ENCODE data around the gene ZNF304.

The ZNF304 gene

DNA sequence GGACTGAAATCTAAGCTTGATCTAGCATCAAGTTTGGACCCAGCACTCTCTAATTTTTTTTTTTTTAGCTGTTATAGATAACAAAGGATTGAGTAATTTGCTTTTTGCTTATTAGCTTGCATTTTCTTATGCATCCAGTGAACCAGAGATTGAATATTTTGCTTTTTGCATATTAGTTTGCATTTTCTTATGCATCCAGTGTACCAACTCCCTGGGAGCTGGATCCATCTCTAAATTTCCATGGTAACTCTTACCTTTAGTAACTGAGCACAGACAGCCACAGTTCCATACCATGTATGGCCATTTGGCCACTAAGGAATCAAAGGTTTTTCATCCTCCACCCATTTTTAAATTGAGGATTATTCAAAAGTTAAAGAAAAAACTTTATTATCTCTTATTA lies 29.9 kb downstream of the ZNF304 start:
- TF ChIP-seq GATA3 (IDR thresholded peaks at IDR 0.05; ENCODE audit: low read depth, low read length) (no peak), GATA2 (IDR thresholded peaks at IDR 0.05; ENCODE audit: low read depth, low read length) (no peak)

DNA sequence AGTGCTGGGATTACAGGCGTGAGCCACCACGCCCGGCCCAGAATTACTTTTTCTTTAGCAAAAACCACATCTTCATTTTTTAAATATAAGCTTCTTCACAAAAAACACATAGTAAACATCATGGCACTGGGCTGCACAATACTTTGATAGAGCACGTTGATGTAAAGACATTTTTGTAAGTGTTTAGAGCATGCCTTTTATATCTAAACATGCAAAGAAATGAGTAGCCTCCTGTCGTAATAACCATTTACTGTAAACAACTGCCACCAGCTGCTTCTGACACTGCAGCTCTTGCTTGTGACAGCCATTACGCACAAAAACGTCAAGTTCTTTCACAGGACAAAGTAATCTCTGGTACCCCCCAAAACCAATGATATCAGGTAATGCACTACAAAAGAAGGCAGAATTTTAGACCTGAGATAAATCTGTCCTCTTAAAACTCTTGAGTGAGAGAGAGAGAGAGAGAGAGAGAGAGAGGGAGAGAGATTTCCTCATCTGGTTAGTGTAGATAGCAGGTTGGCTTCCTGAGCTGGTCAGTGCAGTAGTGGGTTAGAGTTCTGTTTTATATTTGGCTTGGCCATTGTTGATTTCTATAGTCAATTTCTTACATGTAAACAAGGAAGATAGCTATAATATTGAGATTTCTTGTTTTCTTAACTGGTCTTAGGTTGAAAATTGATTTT lies 31.9 kb downstream of the ZNF304 start:
- TF ChIP-seq GATA2 (IDR thresholded peaks at IDR 0.05; ENCODE audit: low read depth, low read length): no peak
- TF ChIP-seq GATA3 (IDR thresholded peaks at IDR 0.05; ENCODE audit: low read depth, low read length): no peak

DNA sequence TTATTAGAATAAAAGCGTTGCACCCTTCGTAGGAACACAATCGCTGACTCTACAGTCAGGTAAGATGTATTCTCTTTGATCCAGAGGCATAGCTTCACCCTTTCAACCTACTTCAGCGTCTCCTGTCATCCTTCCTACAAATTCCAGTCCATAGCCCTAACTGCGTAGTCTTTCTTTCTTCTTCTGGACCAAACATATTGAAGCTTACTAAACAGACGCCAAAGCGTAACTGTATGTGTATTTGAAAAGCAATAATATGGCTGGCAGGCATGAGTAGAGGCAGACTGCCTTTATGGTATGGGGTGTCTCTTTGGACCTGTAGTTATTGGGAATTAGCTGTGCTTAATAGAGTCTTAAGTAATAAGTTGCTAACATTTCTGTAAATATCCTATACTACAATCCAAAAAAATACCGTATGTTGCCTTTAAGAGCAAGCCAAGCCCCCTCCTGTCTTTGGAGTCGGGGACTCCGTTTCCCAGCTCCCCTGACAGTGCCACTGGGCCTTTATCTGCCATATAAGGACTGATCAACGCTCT lies 38.2 kb downstream of the ZNF304 start:
- TF ChIP-seq GATA3 (IDR thresholded peaks at IDR 0.05; ENCODE audit: low read depth, low read length) (no peak), GATA2 (IDR thresholded peaks at IDR 0.05; ENCODE audit: low read depth, low read length) (no peak)

DNA sequence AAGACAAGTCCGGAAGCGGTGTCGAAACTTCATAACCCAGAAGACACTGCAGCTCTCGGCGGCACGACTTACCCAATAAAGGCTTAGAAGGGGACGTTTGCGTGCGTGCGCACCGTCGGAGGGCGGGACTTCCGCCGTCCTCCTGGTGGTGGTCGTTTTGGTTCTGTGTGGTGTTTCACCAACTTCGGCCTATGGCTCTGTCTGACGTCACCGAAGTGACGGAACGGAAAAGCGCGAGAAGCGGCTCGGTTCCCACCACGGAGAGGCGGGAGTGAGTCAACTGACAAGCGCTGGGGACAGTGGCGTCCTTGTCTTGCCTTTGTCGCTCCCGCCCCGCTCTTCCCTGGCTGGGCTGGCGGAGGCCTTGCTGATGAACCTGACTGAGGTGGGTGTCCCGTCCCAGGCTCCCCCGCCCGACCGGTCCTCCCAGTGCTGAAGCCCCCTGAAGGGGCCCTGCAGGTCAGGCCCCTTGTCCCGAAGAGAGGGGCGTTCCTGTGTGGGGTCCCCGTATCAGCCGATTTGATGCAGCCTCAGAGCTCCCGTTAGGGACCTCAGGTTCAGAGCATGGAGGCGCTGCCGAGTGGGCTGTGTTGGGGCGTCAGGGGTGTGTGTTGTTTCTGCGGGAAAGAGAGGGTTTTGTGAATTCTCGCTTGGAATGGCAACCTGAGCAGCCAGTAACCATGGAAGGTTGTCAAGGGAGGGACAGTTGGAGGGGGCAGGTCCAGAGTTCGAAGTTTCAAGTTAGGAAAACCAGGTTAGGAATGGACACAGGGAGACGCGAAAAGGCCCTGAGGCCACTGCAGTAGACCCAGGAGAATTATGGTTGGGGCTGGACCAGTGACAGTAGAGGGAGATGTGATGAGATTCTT lies 38.9 kb downstream of the ZNF304 start, which contains the start of gene ZNF548:
ZNF548 (plus strand) TSS at position 125 of the 869 bp plus-strand sequence; CDS start at position 371, 246 bp downstream.
- no peak for TF ChIP-seq GATA3 (IDR thresholded peaks at IDR 0.05; ENCODE audit: low read depth, low read length)
- no peak for TF ChIP-seq GATA2 (IDR thresholded peaks at IDR 0.05; ENCODE audit: low read depth, low read length)

DNA sequence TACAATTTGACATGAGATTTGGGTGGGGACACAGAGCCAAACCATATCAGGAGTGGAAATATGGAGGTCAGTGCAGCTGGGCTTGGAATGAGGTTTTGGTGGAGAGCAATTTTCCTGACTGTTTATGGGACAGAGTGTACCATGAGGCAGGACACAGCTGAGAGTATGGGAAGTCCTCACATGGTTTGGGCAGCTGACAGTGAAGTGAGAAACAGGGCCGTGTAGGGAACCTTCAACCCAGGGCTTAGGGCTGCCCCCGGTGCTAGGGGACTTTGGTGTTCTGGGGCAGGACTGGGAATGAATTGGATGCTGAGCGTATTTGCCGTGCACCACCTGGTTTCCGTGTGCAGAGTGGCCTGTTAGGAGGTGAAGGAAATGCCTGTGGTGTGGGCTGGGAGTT lies 44.6 kb downstream of the ZNF304 start:
- no peak for TF ChIP-seq GATA2 (IDR thresholded peaks at IDR 0.05; ENCODE audit: low read depth, low read length)
- no peak for TF ChIP-seq GATA3 (IDR thresholded peaks at IDR 0.05; ENCODE audit: low read depth, low read length)

DNA sequence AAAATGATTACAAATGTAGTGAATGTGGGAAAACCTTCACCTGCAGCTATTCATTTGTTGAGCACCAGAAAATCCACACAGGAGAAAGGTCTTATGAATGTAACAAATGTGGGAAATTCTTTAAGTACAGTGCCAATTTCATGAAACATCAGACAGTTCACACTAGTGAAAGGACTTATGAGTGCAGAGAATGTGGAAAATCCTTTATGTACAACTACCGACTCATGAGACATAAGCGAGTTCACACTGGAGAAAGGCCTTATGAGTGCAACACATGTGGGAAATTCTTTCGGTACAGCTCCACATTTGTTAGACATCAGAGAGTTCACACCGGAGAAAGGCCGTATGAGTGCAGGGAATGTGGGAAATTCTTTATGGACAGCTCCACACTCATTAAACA lies 47.8 kb downstream of the ZNF304 start:
- TF ChIP-seq GATA2 (IDR thresholded peaks at IDR 0.05; ENCODE audit: low read depth, low read length): no peak
- TF ChIP-seq GATA3 (IDR thresholded peaks at IDR 0.05; ENCODE audit: low read depth, low read length): no peak

DNA sequence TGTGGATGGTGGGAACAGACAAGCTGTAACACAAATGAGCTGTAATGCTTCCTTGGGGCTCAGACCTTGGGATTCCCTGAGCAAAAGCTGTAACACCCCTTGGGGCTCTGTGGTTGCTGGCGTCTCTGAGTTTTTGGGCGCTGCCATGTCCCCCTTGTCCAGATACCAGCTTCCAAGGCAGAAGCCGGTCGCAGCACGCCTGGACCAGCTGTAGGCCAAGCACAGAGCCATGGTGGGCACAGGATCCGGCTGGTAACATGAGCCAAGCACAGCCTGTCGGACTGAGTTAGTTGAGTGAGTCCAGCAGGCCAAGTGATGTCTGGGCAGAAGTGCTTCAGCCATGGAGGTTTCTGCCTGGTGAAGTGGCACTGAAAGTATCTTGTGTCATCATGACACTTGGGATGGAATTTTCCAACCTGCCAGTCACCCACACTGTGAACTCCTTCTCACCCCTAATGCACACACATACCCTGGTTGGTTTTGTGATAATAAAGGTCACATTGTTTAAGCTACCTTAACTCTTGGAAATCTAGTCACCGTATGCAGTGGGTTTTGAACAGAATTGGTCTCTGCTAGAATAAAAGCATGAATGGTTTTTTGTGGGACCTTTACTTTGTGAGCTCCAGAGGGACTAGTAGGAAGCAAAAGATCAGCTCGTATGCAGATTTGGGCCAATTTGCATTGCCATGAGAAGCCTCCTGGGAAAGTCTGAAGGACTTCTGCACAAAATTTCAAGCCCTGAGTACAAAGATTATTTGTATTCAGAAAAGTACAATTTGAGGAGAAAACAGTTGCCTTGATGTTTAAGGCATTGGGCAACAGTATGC lies 52.9 kb downstream of the ZNF304 start:
- TF ChIP-seq GATA2 (IDR thresholded peaks at IDR 0.05; ENCODE audit: low read depth, low read length) (no peak), GATA3 (IDR thresholded peaks at IDR 0.05; ENCODE audit: low read depth, low read length) (no peak)

DNA sequence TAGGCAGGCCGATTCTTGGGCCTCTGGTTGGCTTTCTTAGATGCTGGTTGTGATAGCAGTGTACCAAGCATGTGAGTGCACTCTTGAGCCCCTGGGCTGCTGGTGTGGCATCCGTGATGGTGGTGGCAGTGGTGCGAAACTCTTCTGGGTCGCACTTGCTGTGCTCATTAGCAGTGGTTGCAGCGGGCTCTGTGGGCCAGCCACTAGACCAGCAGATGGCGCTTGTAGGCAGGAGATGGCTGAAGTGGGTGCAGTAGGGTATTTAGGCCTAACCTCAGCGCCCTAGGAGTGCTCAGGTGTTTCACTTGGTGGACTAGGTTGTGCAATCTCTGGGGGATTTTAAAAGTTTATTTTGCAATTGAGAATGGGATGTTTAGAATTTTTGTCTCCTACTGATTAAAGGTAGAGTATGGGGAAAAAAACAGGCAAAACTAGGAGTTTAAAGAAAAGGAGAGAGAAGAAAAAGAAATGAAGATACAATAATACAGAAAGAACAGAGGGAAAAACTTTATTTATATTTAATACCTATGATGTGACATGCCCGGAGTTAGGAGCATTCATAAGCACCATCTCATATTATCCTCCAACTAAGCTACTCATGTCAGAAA lies 55.5 kb downstream of the ZNF304 start:
- TF ChIP-seq GATA3 (IDR thresholded peaks at IDR 0.05; ENCODE audit: low read depth, low read length) (no peak), GATA2 (IDR thresholded peaks at IDR 0.05; ENCODE audit: low read depth, low read length) (no peak)
